NCI-H345 treated with DMSO at 0.1 percent for 48 hours (cell line): ENCODE data around the gene ADARB2.

Source experiments
- DNase-seq: peaks from one replicate; lab custom pipeline; 2025; ENCODE audit not compliant: unreplicated experiment; lab: John Stamatoyannopoulos, UW

ADARB2 gene

GRCh38 chr10:1573981-1574380 lies 163.3 kb downstream of the ADARB2 start:
- DNase-seq, result no peak

- no peak for DNase-seq
These were observed 163.9 kb downstream of the ADARB2 start for GRCh38 chr10:1573334-1573969.

- DNase-seq, result peak; percentile 68
These were observed 164.6 kb downstream of the ADARB2 start for GRCh38 chr10:1572519-1573333.

- no peak for DNase-seq
These were observed 165.6 kb downstream of the ADARB2 start for GRCh38 chr10:1571587-1572237.

GRCh38 chr10:1570416-1571051 lies 166.8 kb downstream of the ADARB2 start:
- no peak for DNase-seq

GRCh38 chr10:1569208-1569607 lies 168.1 kb downstream of the ADARB2 start:
- no peak for DNase-seq

- no peak for DNase-seq
These were observed 169.4 kb downstream of the ADARB2 start for GRCh38 chr10:1567742-1568495.

- DNase-seq, result no peak
These were observed 170.2 kb downstream of the ADARB2 start for GRCh38 chr10:1567152-1567551.

- no peak for DNase-seq
These were observed 172.5 kb downstream of the ADARB2 start for GRCh38 chr10:1564791-1565190.

GRCh38 chr10:1563028-1563427 lies 174.3 kb downstream of the ADARB2 start:
- DNase-seq, result no peak

GRCh38 chr10:1561731-1562337 lies 175.5 kb downstream of the ADARB2 start:
- DNase-seq, result no peak

GRCh38 chr10:1560535-1561192 lies 176.7 kb downstream of the ADARB2 start:
- no peak for DNase-seq

- no peak for DNase-seq
These were observed 177.6 kb downstream of the ADARB2 start for GRCh38 chr10:1559761-1560160.

- DNase-seq, result no peak
These were observed 178.0 kb downstream of the ADARB2 start for GRCh38 chr10:1559311-1559710.

- DNase-seq, result no peak
These were observed 178.4 kb downstream of the ADARB2 start for GRCh38 chr10:1558906-1559305.

GRCh38 chr10:1557081-1557480 lies 180.2 kb downstream of the ADARB2 start:
- no peak for DNase-seq

- DNase-seq, result no peak
These were observed 180.8 kb downstream of the ADARB2 start for GRCh38 chr10:1556496-1556895.

GRCh38 chr10:1553951-1554350 lies 183.4 kb downstream of the ADARB2 start:
- no peak for DNase-seq

- DNase-seq, result no peak
These were observed 184.2 kb downstream of the ADARB2 start for GRCh38 chr10:1552881-1553670.
